Stimulated activated naive CD4-positive, alpha-beta T cell treated with Interleukin-2 at 50 U/mL for 16 hours (primary cell): ENCODE results near the gene G2E3.
"Not testable (repeated sequence)": the region's sequence is repeated elsewhere in the genome, so short reads cannot be mapped to it uniquely, and the experiment has no call there.

Experiments used
- DNase-seq: peaks from one replicate; lab custom pipeline; 2025; lab: John Stamatoyannopoulos, UW

Gene G2E3

DNA sequence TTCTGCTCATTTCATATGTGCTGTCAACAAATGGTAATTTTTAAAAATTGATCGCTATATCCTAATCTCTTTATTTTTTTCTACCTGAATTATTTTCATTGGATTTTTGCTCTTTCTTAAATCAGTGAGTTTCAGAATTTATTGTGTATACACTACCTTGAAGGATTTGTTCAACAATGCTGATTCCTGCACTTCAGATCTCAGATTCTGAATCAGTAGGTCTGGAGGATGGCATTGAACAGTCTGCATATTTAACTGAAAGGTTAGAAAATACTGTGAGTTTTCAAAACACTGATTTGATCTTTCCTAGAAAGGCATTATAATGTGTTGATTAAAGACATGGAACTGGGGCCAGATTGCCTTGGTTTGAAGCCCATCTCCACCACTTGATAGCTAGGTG is 1.6 kb downstream of the G2E3 start:
- no peak for DNase-seq

DNA sequence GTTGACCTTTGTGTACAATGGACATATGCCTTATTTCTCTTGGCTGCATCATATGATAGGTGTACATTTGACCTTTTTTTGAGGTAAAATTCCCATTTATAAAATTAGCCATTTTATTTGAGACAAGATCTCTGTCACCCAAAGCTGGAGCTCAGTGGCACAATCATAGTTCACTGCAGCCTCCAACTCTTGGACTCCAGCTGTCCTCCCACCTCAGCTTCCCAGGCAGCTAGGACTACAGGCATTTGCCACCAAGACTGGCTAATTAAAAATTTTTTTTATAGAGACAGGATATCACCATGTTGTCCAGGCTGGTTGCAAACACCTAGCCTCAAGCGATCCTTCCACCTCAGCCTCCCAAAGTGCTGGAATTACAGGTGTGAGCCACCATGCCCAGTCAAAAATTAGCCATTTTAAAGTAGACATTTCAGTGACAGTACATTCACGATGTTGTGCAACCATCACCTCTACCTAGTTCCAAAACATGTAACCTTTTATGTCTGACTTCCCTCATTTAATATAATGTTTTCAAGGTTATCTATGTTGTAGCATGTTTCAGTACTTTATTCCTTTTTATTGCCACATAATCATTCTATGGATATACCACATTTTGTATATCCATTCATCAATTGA is 5.4 kb downstream of the G2E3 start:
- DNase-seq = no peak

DNA sequence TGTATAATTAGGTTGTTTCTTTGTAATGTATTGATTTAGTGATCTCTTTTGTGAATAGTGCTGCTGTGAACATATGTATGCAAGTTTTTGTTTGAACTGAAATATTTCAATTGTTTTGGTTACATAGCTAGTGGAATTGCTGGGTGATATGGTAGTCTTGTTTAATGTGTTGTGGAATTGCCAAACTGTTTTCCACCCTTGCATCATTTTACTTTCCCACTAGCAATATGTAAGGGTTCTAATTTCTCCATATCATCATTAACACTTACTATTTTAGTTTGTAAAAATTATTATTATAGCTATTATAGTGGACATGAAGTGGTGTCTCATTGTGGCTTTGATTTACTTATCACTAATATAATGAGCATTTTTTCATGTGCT is 5.9 kb downstream of the G2E3 start:
- DNase-seq = no peak

GRCh38 chr14:30569216-30569902 is 10.4 kb downstream of the G2E3 start:
- no peak for DNase-seq

DNA sequence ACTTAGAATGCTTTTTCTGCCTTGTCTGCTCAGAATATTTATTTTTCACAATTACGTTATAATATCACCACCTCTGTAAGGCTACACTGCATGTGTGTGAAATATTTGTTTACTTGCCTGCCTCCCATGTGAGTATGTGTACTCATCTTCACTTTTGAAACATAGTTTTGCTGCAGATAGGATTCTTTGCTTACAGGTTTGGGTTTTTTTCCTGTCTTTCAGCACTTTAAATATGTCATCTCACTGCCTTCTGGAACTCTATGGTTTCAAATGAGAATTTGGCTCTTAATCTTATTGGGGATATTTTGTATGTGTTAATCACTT is 10.9 kb downstream of the G2E3 start:
- DNase-seq = no peak

DNA sequence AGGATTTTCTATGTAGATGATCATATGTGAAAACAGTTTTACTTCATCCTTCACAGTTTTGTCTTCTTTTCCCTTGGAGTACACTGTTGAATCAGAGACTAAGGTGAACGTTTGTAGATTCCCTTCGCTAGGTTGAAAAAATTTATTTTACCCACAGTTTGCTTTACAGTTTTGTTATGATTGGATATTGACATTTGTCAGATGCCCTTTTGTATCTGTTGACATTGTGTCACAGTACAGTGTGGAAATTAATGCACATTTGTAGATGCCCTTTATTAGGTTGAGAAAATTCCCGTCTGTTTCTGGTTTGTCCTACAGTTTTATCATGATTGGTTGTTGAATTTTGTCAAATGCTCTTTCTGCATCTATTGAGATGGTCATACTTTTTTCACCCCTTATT is 13.3 kb downstream of the G2E3 start:
- no peak for DNase-seq

GRCh38 chr14:30572771-30573170 is 13.8 kb downstream of the G2E3 start:
- no peak for DNase-seq

- DNase-seq = no peak
Observed at GRCh38 chr14:30573226-30573814, 14.4 kb downstream of the G2E3 start.

DNA sequence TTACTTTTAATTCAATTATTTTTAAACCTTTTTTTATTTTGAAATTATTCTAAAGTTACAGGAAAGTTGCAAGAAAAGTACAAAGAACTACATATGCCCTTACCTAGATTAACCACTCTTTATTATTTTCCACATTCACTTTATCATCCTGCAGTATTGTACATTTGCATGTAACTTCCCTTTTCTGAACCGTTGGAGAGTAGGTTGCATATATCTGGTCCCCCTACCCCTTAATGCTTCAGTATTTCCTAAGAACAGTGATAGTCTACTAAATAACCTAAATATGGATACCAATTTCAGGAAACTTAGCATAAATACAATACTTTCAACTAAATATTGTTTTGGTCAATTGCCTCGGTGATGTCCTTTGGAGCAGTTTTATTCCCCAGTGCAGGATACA is 15.0 kb downstream of the G2E3 start:
- no peak for DNase-seq

DNA sequence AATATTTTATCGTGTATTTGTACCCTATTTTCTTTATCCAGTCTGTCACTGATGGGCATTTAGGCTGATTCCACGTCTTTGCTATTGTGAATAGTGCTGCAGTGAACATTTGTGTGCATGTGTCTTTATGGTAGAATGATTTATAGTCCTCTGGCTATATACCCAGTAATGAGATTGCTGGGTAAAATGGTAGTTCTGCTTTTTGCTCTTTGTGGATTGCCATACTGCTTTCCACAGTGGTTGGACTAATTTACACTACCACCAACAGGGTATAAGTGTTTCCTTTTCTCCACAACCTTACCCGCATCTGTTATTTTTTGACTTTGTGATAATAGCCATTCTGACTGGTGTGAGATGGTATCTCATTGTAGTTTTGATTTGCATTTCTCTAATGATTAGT is 15.8 kb downstream of the G2E3 start:
- DNase-seq = not testable (repeated sequence)

DNA sequence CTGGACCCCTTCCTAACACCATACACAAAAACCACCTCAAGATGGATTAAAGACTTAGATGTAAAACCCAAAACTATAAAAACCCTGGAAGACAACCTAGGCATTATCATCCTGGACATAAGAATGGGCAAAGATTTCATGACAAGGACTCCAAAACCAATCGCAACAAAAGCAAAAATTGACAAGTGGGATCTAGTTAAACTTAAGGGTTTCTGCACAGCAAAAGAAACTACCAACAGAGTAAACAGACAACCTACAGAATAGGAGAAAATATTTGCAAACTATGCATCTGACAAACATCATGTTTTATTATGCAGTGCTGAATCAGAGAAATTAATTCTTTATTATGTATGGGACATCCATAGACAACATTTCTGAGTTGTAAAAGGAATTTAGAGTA is 17.4 kb downstream of the G2E3 start:
- DNase-seq = not testable (repeated sequence)

- DNase-seq = no peak
Observed at GRCh38 chr14:30580616-30581282, 21.8 kb downstream of the G2E3 start.

- DNase-seq = no peak
Observed at GRCh38 chr14:30581283-30581625, 22.3 kb downstream of the G2E3 start.

DNA sequence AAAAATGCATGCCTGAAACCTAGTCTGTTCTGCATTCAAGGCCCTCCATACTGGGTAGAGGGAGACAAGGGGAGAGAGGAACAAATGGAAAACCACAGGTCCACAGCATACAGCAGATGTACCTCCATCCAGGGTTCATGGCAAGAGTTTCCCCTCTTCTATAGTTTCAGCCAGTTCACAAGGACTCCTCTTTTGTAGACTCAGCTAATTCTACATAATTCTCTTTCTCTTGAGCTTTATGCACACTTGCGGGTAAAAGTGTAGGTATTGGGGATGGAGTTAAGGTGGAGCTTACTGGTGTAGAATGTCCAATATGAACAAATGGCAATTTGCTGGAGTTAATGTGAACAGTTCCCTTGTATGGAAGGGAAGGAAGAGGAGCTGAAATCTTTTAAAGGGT is 23.4 kb downstream of the G2E3 start:
- no peak for DNase-seq

DNA sequence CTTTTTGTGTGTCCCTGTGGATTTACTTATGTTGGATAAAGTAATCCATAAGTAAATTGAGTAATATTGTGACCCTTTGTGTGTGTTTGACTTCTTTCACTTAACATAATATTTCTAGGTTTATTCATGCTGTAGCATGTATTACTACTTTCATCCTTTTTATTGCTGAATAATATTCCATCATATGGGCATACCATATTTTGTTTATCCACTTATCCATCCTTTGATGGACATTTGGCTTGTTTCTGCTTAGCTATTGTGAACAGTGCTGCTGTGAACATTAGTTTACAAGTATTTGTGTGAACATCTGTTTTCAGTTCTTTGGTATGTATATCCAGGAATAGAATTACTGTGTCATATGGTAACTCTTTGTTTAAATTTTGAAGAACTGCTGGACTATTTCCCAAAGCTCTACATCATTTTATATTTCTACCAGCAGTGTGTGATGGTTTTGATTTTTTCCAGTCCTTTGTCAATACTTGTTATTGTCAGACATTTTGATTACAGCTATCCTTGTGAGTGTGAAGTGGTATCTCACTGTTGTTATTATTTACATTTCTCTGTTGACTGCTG is 25.2 kb downstream of the G2E3 start:
- no peak for DNase-seq

GRCh38 chr14:30585204-30585603 is 26.2 kb downstream of the G2E3 start:
- DNase-seq = no peak

DNA sequence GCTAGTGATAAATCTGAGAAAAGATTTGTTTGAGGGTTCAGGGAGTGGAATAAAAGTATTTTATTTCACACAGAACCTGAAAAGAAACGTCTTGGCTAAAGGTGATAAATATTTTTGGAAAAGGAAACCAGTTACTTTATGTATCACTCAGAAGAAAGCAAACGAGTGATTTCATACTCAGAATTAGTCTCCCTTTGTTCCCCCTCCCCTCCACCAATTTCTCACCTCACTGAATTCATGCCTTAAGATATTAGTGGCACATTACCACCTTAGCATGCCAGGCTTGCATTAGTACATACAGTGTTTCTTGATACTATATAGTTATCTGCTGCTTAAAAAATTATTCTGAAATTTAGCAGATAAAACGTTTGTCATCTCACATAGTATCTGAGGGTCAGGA is 28.2 kb downstream of the G2E3 start:
- no peak for DNase-seq

- no peak for DNase-seq
Observed at GRCh38 chr14:30588873-30589272, 29.9 kb downstream of the G2E3 start.

DNA sequence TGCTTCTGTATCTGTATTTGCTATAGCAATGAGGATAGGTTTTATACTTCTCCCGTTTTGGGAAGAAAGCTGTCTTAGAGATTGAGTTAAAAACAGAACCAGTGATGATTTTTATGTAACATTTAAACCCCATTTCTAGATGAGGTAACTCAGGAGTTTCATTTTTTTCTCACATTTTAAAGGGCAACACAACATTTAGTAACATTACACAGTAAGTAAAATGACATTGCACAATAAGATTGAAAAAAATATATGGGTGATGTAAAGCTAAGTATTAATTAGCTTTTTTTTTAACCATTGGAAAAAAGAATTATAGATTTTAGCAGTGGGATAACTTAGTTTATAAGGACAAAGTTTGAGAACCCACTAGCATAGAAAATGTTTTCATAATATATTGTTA is 38.0 kb downstream of the G2E3 start:
- no peak for DNase-seq

- DNase-seq = no peak
Observed at GRCh38 chr14:30597504-30597903, 38.5 kb downstream of the G2E3 start.

- no peak for DNase-seq
Observed at GRCh38 chr14:30600922-30601918, 42.3 kb downstream of the G2E3 start.

- no peak for DNase-seq
Observed at GRCh38 chr14:30603402-30603801, 44.4 kb downstream of the G2E3 start.
